Eye (tissue), 1 donor: Measurements from ENCODE around the gene TBKBP1.

ENCODE experiments used
- DNase-seq: peaks from one replicate; pipeline ENCODE4 v3.0.0-alpha.2; 2015

TBKBP1 gene

GRCh38 chr17:47716375-47716774 is 22.4 kb downstream of the TBKBP1 start:
- DNase-seq, result no peak

- no peak for DNase-seq
These were observed 23.3 kb downstream of the TBKBP1 start for GRCh38 chr17:47717261-47717697.

- no peak for DNase-seq
These were observed 24.1 kb downstream of the TBKBP1 start for GRCh38 chr17:47717979-47718621.

- no peak for DNase-seq
These were observed 24.9 kb downstream of the TBKBP1 start for GRCh38 chr17:47718634-47719405.

GRCh38 chr17:47719411-47720152 is 25.6 kb downstream of the TBKBP1 start:
- no peak for DNase-seq

GRCh38 chr17:47720196-47720595 is 26.2 kb downstream of the TBKBP1 start:
- DNase-seq, result no peak

GRCh38 chr17:47720754-47721533 is 27.0 kb downstream of the TBKBP1 start:
- DNase-seq, result peak; percentile 39

GRCh38 chr17:47721725-47722124 is 27.8 kb downstream of the TBKBP1 start:
- no peak for DNase-seq

- no peak for DNase-seq
These were observed 30.7 kb downstream of the TBKBP1 start for GRCh38 chr17:47724705-47725104.

- DNase-seq, result no peak
These were observed 31.6 kb downstream of the TBKBP1 start for GRCh38 chr17:47725446-47726111.

GRCh38 chr17:47726796-47727703 is 33.1 kb downstream of the TBKBP1 start:
- no peak for DNase-seq

GRCh38 chr17:47727704-47728036 is 33.7 kb downstream of the TBKBP1 start:
- no peak for DNase-seq

- no peak for DNase-seq
These were observed 34.4 kb downstream of the TBKBP1 start for GRCh38 chr17:47728214-47728877.

GRCh38 chr17:47729476-47729875 is 35.5 kb downstream of the TBKBP1 start:
- DNase-seq, result no peak

GRCh38 chr17:47730681-47731080 is 36.7 kb downstream of the TBKBP1 start:
- no peak for DNase-seq

- no peak for DNase-seq
These were observed 37.4 kb downstream of the TBKBP1 start for GRCh38 chr17:47731396-47731795.

- DNase-seq, result no peak
These were observed 38.6 kb downstream of the TBKBP1 start for GRCh38 chr17:47732399-47733046.

- DNase-seq, result peak; percentile 85
These were observed 39.2 kb downstream of the TBKBP1 start, which contains the start of gene TBX21 for GRCh38 chr17:47733047-47733673. Gene TBX21, plus strand, starts transcription at chr17:47733236. Its CDS starts 219 bp downstream, at chr17:47733455.

- DNase-seq, result peak; percentile 33
These were observed 39.9 kb downstream of the TBKBP1 start for GRCh38 chr17:47733674-47734410.
